H1 (cell line): ENCODE data around the gene MAS1L. TPM values are rescaled to one million over a fixed set of nuclear protein-coding genes. Genes with fewer than 3 reads are reported as not detected.

ENCODE experiments used
- CTCF ChIA-PET: fragments of 300-600 bp; sonication (Branson Sonifier 250); formaldehyde crosslinking; loops from one replicate; lab custom pipeline; 2021; ENCODE audit not compliant: partially characterized antibody; lab: Charles Lee
- POLR2A ChIA-PET: fragments of 300-600 bp; sonication (Branson Sonifier 250); formaldehyde crosslinking; loops from one replicate; lab custom pipeline; 2021; ENCODE audit warnings: inconsistent platforms; ENCODE audit not compliant: partially characterized antibody; lab: Charles Lee
- DNase-seq, 2 experiments: peaks; one replicate each; pipeline versions ENCODE4 v3.0.0 to v3.0.0-alpha.2; 2010 to 2022; ENCODE audit warnings: low spot score in 2 of 2, low read depth in 1 of 2, mixed read lengths in 1 of 2
- FAIRE-seq: peaks from 2 replicates; lab custom pipeline; 2011; peaks lifted over from hg19 to GRCh38; lab: Jason Lieb, UNC
- H2AFZ ChIP-seq: 2 replicates; pipeline ENCODE4 v1.8.1; 2012; ENCODE audit warnings: low read length, inconsistent platforms
- H2AK5ac ChIP-seq: 2 replicates; pipeline ENCODE4 v1.6.1; 2013; ENCODE audit warnings: low read depth, low read length
- H2BK120ac ChIP-seq: replicated peaks from 2 replicates; pipeline ENCODE3; 2013; ENCODE audit warnings: low read depth, low read length, inconsistent platforms
- H2BK12ac ChIP-seq: 2 replicates; pipeline ENCODE4 v1.6.1; 2013; ENCODE audit warnings: low read depth, low read length
- H2BK15ac ChIP-seq: 2 replicates; pipeline ENCODE4 v1.6.1; 2013; ENCODE audit warnings: low read length
- H2BK20ac ChIP-seq: 2 replicates; pipeline ENCODE4 v1.6.1; 2013; ENCODE audit warnings: low read length
- H2BK5ac ChIP-seq: 2 replicates; pipeline ENCODE4 v1.6.1; 2013; ENCODE audit warnings: low read depth, low read length
- H3K14ac ChIP-seq: 2 replicates; pipeline ENCODE4 v1.6.1; 2013; ENCODE audit warnings: inconsistent platforms; ENCODE audit not compliant: insufficient read length
- H3K18ac ChIP-seq: 2 replicates; pipeline ENCODE4 v1.6.1; 2013; ENCODE audit warnings: low read length; ENCODE audit errors: extremely low read depth
- H3K23ac ChIP-seq: 2 replicates; pipeline ENCODE4 v1.6.1; 2013; ENCODE audit warnings: inconsistent platforms; ENCODE audit not compliant: insufficient read length
- H3K23me2 ChIP-seq: 2 replicates; pipeline ENCODE4 v1.6.1; 2013; ENCODE audit warnings: low read depth, low read length
- H3K27ac ChIP-seq: 2 replicates; pipeline ENCODE4 v1.6.1; 2011; ENCODE audit warnings: low read depth, low read length, inconsistent platforms
- H3K27me3 ChIP-seq, 4 experiments: replicated peaks in 1 of 4; 1 replicate in 1 of 4; 2 replicates in 3 of 4; pipeline versions ENCODE4 v1.6.1 to v1.8.1; 2011 to 2013; ENCODE audit warnings: low read length in 3 of 4, mild to moderate bottlenecking in 3 of 4, inconsistent platforms in 2 of 4, mixed read lengths in 2 of 4, moderate library complexity in 1 of 4; ENCODE audit not compliant: control insufficient read depth in 3 of 4, insufficient read depth in 3 of 4; ENCODE audit errors: extremely low read depth in 1 of 4
- H3K36me3 ChIP-seq, 4 experiments: 2 replicates each; pipeline versions ENCODE4 v1.6.1 to v1.8.1; 2011 to 2013; ENCODE audit warnings: mild to moderate bottlenecking in 4 of 4, low read length in 3 of 4, moderate library complexity in 2 of 4, control low read depth in 1 of 4, inconsistent platforms in 1 of 4; ENCODE audit not compliant: insufficient read depth in 4 of 4, control insufficient read depth in 2 of 4
- H3K4ac ChIP-seq: replicated peaks from 2 replicates; pipeline ENCODE3; 2013; ENCODE audit warnings: low read length, low read depth, mixed read lengths, inconsistent platforms; ENCODE audit not compliant: insufficient read length
- H3K4me1 ChIP-seq, 4 experiments: replicated peaks in 1 of 4; 1 replicate in 1 of 4; 2 replicates in 3 of 4; pipeline versions ENCODE4 v1.6.1 to v1.8.1; 2011 to 2013; ENCODE audit warnings: low read length in 3 of 4, inconsistent platforms in 2 of 4, mixed read lengths in 1 of 4; ENCODE audit not compliant: insufficient read depth in 4 of 4, control insufficient read depth in 3 of 4
- H3K4me2 ChIP-seq, 2 experiments: 2 replicates each; pipeline versions ENCODE4 v1.6.1 to v1.8.1; 2011 to 2013; ENCODE audit warnings: low read depth in 2 of 2, low read length in 2 of 2, control low read depth in 1 of 2, inconsistent platforms in 1 of 2, mild to moderate bottlenecking in 1 of 2; ENCODE audit not compliant: insufficient read depth in 1 of 2
- H3K4me3 ChIP-seq, 4 experiments: fragments of 200-600, 300-600 bp in 1 of 4; sonication (generic), shearing (Covaris generic), sonication (Bioruptor Twin) in 1 of 4; 2 replicates each; pipeline versions ENCODE4 v1.5.1 to v1.8.1; 2011 to 2016; ENCODE audit warnings: low read length in 4 of 4, low read depth in 3 of 4, control low read depth in 2 of 4, inconsistent platforms in 2 of 4, mild to moderate bottlenecking in 2 of 4, mixed read lengths in 1 of 4, moderate library complexity in 1 of 4; ENCODE audit not compliant: insufficient read depth in 2 of 4; ENCODE audit errors: extremely low read depth in 1 of 4
- H3K56ac ChIP-seq: replicated peaks from 2 replicates; pipeline ENCODE3; 2013; ENCODE audit warnings: low read depth, mild to moderate bottlenecking, mixed read lengths, low read length, inconsistent platforms; ENCODE audit not compliant: insufficient read length
- H3K79me1 ChIP-seq: 2 replicates; pipeline ENCODE4 v1.6.1; 2013; ENCODE audit warnings: low read depth, low read length, control low read depth
- H3K79me2 ChIP-seq, 2 experiments: 2 replicates each; pipeline versions ENCODE4 v1.6.1 to v1.8.1; 2012 to 2013; ENCODE audit warnings: low read length in 2 of 2, mild to moderate bottlenecking in 2 of 2, inconsistent platforms in 1 of 2; ENCODE audit not compliant: insufficient read depth in 2 of 2, control insufficient read depth in 1 of 2
- H3K9ac ChIP-seq, 4 experiments: replicated peaks in 1 of 4; 1 replicate in 1 of 4; 2 replicates in 3 of 4; pipeline versions ENCODE4 v1.6.1 to v1.8.1; 2011 to 2013; ENCODE audit warnings: low read depth in 3 of 4, low read length in 3 of 4, control low read depth in 2 of 4, mild to moderate bottlenecking in 2 of 4, moderate library complexity in 2 of 4, inconsistent platforms in 1 of 4; ENCODE audit errors: extremely low read depth in 1 of 4
- H3K9me3 ChIP-seq, 2 experiments: 2 replicates each; pipeline versions ENCODE4 v1.6.1 to v1.8.1; 2012 to 2013; ENCODE audit warnings: mild to moderate bottlenecking in 2 of 2, moderate library complexity in 2 of 2, control low read depth in 1 of 2, inconsistent platforms in 1 of 2, low read depth in 1 of 2, low read length in 1 of 2, mixed read lengths in 1 of 2; ENCODE audit not compliant: insufficient read depth in 2 of 2
- H4K20me1 ChIP-seq, 2 experiments: replicated peaks in 1 of 2; 2 replicates each; pipeline versions ENCODE3 to v1.8.1; 2011 to 2013; ENCODE audit warnings: inconsistent platforms in 2 of 2, low read length in 2 of 2, mild to moderate bottlenecking in 1 of 2; ENCODE audit not compliant: insufficient read depth in 2 of 2, control insufficient read depth in 1 of 2
- H4K5ac ChIP-seq: 2 replicates; pipeline ENCODE4 v1.6.1; 2013; ENCODE audit warnings: low read length, low read depth, mixed read lengths, inconsistent platforms; ENCODE audit not compliant: insufficient read length
- H4K8ac ChIP-seq: 2 replicates; pipeline ENCODE4 v1.8.0; 2013; ENCODE audit warnings: mild to moderate bottlenecking, moderate library complexity, low read length, inconsistent platforms; ENCODE audit not compliant: insufficient read depth; ENCODE audit errors: extremely low read depth
- H4K91ac ChIP-seq: replicated peaks from 2 replicates; pipeline ENCODE3; 2013; ENCODE audit warnings: low read length, mixed read lengths, inconsistent platforms; ENCODE audit not compliant: insufficient read length
- CBX8 ChIP-seq: fragments of 300-800, 300-1000 bp; sonication (generic); IDR thresholded peaks from 2 replicates; pipeline ENCODE4 v1.7.1; 2016; ENCODE audit warnings: low read depth, low read length, borderline replicate concordance
- CEBPB ChIP-seq: IDR thresholded peaks from 2 replicates; pipeline ENCODE4 v1.6.1; 2012; ENCODE audit warnings: low read depth, low read length
- GABPA ChIP-seq: IDR thresholded peaks from 2 replicates; pipeline ENCODE4 v1.6.1; 2011; ENCODE audit warnings: mild to moderate bottlenecking, low read length, moderate library complexity, borderline replicate concordance; ENCODE audit not compliant: insufficient read depth
- PHF8 ChIP-seq: fragments of 200-600 bp; sonication (generic); conservative IDR thresholded peaks from 2 replicates; pipeline ENCODE4 v1.7.1; 2012; ENCODE audit warnings: low read depth, mild to moderate bottlenecking, inconsistent platforms, low read length, moderate library complexity
- POLR2A ChIP-seq, 2 experiments: IDR thresholded peaks; 1 replicate in 1 of 2; 2 replicates in 1 of 2; pipeline ENCODE4 v1.6.1; 2011; ENCODE audit warnings: low read depth in 2 of 2, low read length in 2 of 2, mild to moderate bottlenecking in 2 of 2; ENCODE audit errors: control extremely low read depth in 1 of 2
- SP2 ChIP-seq: IDR thresholded peaks from 2 replicates; pipeline ENCODE4 v1.6.1; 2012; ENCODE audit warnings: mild to moderate bottlenecking, low read length, inconsistent platforms
- WGBS, 2 experiments: shearing (Covaris generic) in 1 of 2; methylation state at CpG; one replicate each; pipeline versions ENCODE4 v1.1.6 to v1.1.7; 2013 to 2015; ENCODE audit warnings: low lambda C conversion rate in 2 of 2, mixed read lengths in 2 of 2, inconsistent platforms in 1 of 2, low coverage in 1 of 2, missing lambda C conversion rate in 1 of 2; ENCODE audit not compliant: insufficient replicate concordance in 2 of 2, insufficient coverage in 1 of 2, insufficient read length in 1 of 2; ENCODE audit errors: extremely low coverage in 1 of 2, missing lambda C conversion rate in 1 of 2; 5-methylcytosine and 5-hydroxymethylcytosine counted together
- polyA plus RNA-seq, 7 experiments: library from polyadenylated mRNA; depleted of rRNA in 3 of 7; stranded (reverse) in 5 of 7; unstranded in 2 of 7; fragments of >200 nt in 5 of 7; fragments of 200-250 nt in 2 of 7; gene quantifications; 1 replicate in 5 of 7; 2 replicates in 1 of 7; 4 replicates in 1 of 7; pipeline versions ENCODE4 v1.2.1 to v1.2.3, GENCODE V29; 2011 to 2013; ENCODE audit warnings: missing spikeins in 2 of 7, mixed read lengths in 2 of 7
- total RNA-seq: library from RNA; stranded (reverse); fragmentation: NEBNext Ultra II Directional; extraction: Animal tissue kit (Norgen Biotek cat#: 25700); gene quantifications from 2 replicates; pipeline ENCODE4 v1.2.1, GENCODE V29; 2021
- TF ChIP-seq, protein P1 (sequence below): IDR thresholded peaks from 2 replicates; pipeline ENCODE4 v1.6.1; 2012; ENCODE audit warnings: inconsistent platforms
- TF ChIP-seq, protein P2 (sequence below): IDR thresholded peaks from 2 replicates; pipeline ENCODE4 v1.6.1; 2012; ENCODE audit warnings: inconsistent platforms

MAS1L gene
- total and polyA plus RNA-seq, 2 of the 8 experiments (the other 6 are each of a cell fraction or from before 2014, with no cell fraction given): not detected

DNA sequence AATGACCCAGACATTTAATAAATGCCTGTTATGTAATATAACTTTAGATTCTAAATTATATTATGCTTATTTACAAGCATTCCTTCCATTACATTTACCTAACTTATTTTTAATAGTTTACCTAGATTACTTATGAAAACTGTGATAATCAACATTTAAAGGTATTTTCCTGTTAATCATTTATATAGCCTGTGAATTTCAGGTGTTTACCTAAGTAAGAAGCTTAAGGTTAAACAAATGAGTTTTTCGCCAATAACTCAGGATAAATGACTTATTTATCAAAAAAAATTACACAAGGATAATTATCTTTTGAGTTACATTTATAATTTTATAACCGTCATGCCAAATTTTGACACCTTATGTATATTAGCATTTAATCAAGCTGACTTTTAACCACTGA lies 36.3 kb upstream of the MAS1L start:
- Histone ChIP-seq H4K5ac (no peak overlapping the region), H3K79me2 (no peaks in the 10 kb centered on the region), H3K79me1 (no peaks in the 10 kb centered on the region), H4K91ac (no peak overlapping the region), H3K4ac (no peak overlapping the region), H3K9ac (no peak overlapping the region), H3K27ac (no peak overlapping the region), H2BK20ac (no peak overlapping the region), H3K4me1 (peaks cover 0 to 7% (median 0%) of the 10 kb centered on the region in 4 experiments; a peak in 4 of 7 replicates), H3K18ac (no peak overlapping the region), H2BK15ac (no peak overlapping the region), H4K20me1 (no peaks in the 10 kb centered on the region), H3K14ac (no peak overlapping the region), H3K23ac (no peak overlapping the region), H2BK120ac (no peak overlapping the region), H2AFZ (no peak overlapping the region), H3K23me2 (no peaks in the 10 kb centered on the region), H2AK5ac (no peak overlapping the region), H2BK5ac (no peak overlapping the region), H3K4me3 (peak overlapping the region in 1 of 4 experiments; percentile 11; a peak in 1 of 8 replicates), H4K8ac (no peak overlapping the region), H3K36me3 (no peaks in the 10 kb centered on the region), H3K9me3 (peaks cover 7 to 15% of the 10 kb centered on the region in 2 experiments), H3K56ac (no peak overlapping the region), H3K4me2 (no peak overlapping the region), H3K27me3 (no peaks in the 10 kb centered on the region; a peak in 1 of 7 replicates), H2BK12ac (no peak overlapping the region)
- POLR2A ChIA-PET: no interaction called here
- DNase-seq (no peak), FAIRE-seq (no peak)
- CTCF ChIA-PET: interaction anchor here (0.7 to 1.5 kb wide), 3 partner anchors 8 to 124 kb away, joined by 3 to 4 read pairs (median 3); no protein-coding TSS in a partner anchor
- TF ChIP-seq GABPA (no peak), CBX8 (no peak), PHF8 (no peak), POLR2A (IDR thresholded peaks at IDR 0.05; ENCODE audit: control extremely low read depth in 1 of 2, low read depth in 2 of 2, low read length in 2 of 2) (no peak), SP2 (no peak), CEBPB (no peak)
- TF ChIP-seq, protein P1, sequence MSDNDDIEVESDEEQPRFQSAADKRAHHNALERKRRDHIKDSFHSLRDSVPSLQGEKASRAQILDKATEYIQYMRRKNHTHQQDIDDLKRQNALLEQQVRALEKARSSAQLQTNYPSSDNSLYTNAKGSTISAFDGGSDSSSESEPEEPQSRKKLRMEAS: no peak
- TF ChIP-seq, protein P2, sequence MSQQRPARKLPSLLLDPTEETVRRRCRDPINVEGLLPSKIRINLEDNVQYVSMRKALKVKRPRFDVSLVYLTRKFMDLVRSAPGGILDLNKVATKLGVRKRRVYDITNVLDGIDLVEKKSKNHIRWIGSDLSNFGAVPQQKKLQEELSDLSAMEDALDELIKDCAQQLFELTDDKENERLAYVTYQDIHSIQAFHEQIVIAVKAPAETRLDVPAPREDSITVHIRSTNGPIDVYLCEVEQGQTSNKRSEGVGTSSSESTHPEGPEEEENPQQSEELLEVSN: no peak
- WGBS, 2 experiments: 94% methylated on average over 2 of the region's 2 CpGs; no CpG with 5 or more reads in 1 of the 2 experiments
